HepG2 (cell line): ENCODE data around the gene CMC4. TPM values are rescaled to one million over a fixed set of nuclear protein-coding genes. Genes with fewer than 3 reads are reported as not detected.

Experiments used
- ATF7-NPFF ChIP-seq: sonication (generic); formaldehyde crosslinking; IDR thresholded peaks from 2 replicates; pipeline ENCODE4 v1.8.1; 2023; ENCODE audit warnings: mild to moderate bottlenecking, low read depth, missing genetic modification reagents, moderate library complexity
- HOXA3 ChIP-seq: sonication (generic); formaldehyde crosslinking; IDR thresholded peaks from 2 replicates; pipeline ENCODE4 v1.5.0; 2020; ENCODE audit warnings: missing genetic modification reagents
- IRX3 ChIP-seq: sonication (generic); formaldehyde crosslinking; IDR thresholded peaks from 2 replicates; pipeline ENCODE4 v1.8.1; 2023; ENCODE audit warnings: mild to moderate bottlenecking, low read depth, missing genetic modification reagents, borderline replicate concordance
- NPAS2 ChIP-seq: sonication (generic); formaldehyde crosslinking; IDR thresholded peaks from 2 replicates; pipeline ENCODE4 v1.8.0; 2022; ENCODE audit warnings: mild to moderate bottlenecking, missing genetic modification reagents, borderline replicate concordance
- PCBP2 ChIP-seq: fragments of 200-400 bp; formaldehyde crosslinking; optimal IDR thresholded peaks from 2 replicates; pipeline ENCODE3; 2018; ENCODE audit warnings: low read length, low read depth; ENCODE audit not compliant: poor library complexity, severe bottlenecking
- POGK ChIP-seq: sonication (generic); formaldehyde crosslinking; conservative IDR thresholded peaks from 2 replicates; pipeline ENCODE4 v1.8.0; 2022; ENCODE audit warnings: mild to moderate bottlenecking, moderate library complexity, missing genetic modification reagents
- SPEN ChIP-seq: sonication (generic); formaldehyde crosslinking; IDR thresholded peaks from 2 replicates; pipeline ENCODE4 v1.5.1; 2020; ENCODE audit warnings: low read depth, mild to moderate bottlenecking, missing genetic modification reagents
- TOE1 ChIP-seq: sonication (generic); formaldehyde crosslinking; IDR thresholded peaks from 2 replicates; pipeline ENCODE4 v1.4.0; 2020; ENCODE audit warnings: mild to moderate bottlenecking, missing genetic modification reagents
- ZBTB40 ChIP-seq, 2 experiments: fragments of 450-650 bp in 1 of 2; sonication (generic) in 1 of 2; formaldehyde crosslinking in 1 of 2; IDR thresholded peaks; 2 replicates each; pipeline versions ENCODE4 v1.6.1 to v1.8.0; 2016 to 2022; ENCODE audit warnings: antibody characterized with exemption in 1 of 2, mild to moderate bottlenecking in 1 of 2, missing genetic modification reagents in 1 of 2
- ZNF260 ChIP-seq: sonication (generic); formaldehyde crosslinking; IDR thresholded peaks from 2 replicates; pipeline ENCODE4 v1.4.0; 2020; ENCODE audit warnings: missing genetic modification reagents, low read depth, mild to moderate bottlenecking, borderline replicate concordance
- ZNF563 ChIP-seq: sonication (generic); formaldehyde crosslinking; IDR thresholded peaks from 2 replicates; pipeline ENCODE4 v1.8.0; 2022; ENCODE audit warnings: mild to moderate bottlenecking, moderate library complexity, missing genetic modification reagents
- ZNF83 ChIP-seq: sonication (generic); formaldehyde crosslinking; IDR thresholded peaks from 2 replicates; pipeline ENCODE4 v1.4.0; 2020; ENCODE audit warnings: missing genetic modification reagents, mild to moderate bottlenecking, borderline replicate concordance
- ZSCAN5A ChIP-seq: sonication (generic); formaldehyde crosslinking; IDR thresholded peaks from 2 replicates; pipeline ENCODE4 v1.8.0; 2022; ENCODE audit warnings: mild to moderate bottlenecking, missing genetic modification reagents, borderline replicate concordance
- polyA plus RNA-seq, 8 experiments: library from polyadenylated mRNA; depleted of rRNA in 3 of 8; stranded (reverse) in 7 of 8; unstranded in 1 of 8; fragments of >200 nt; fragmentation: Illumina TruSeq in 4 of 8; extraction: Trizol in 4 of 8; gene quantifications; 2 replicates each; pipeline versions ENCODE4 v1.2.1 to v1.2.3, GENCODE V29; 2011 to 2016; ENCODE audit warnings: low read depth in 4 of 8, missing spikeins in 1 of 8, mixed read lengths in 1 of 8; ENCODE audit not compliant: insufficient read depth in 1 of 8
- total RNA-seq, 5 experiments: library from RNA; depleted of rRNA; stranded (reverse); fragments of >200 nt; fragmentation: Illumina TruSeq; extraction: Trizol; gene quantifications; 2 replicates each; pipeline ENCODE4 v1.2.3, GENCODE V29; 2016; ENCODE audit warnings: low read depth in 1 of 5
- TF ChIP-seq, protein P1 (sequence below): IDR thresholded peaks from 2 replicates; pipeline ENCODE4 v1.6.1; 2016; ENCODE audit warnings: missing compliant biosample characterization, missing genetic modification reagents, borderline replicate concordance

CMC4 gene
- total and polyA plus RNA-seq, 2 of the 13 experiments (the other 11 are each of a cell fraction or from before 2014, with no cell fraction given): 5.6 to 11.5 TPM

- TF ChIP-seq PCBP2 (no peak), ZBTB40 (IDR thresholded peaks at IDR 0.05) (no peak), ZBTB40 (CRISPR knock-in tag; IDR thresholded peaks at IDR 0.05) (no peak), IRX3 (CRISPR knock-in tag) (no peak), ZNF260 (CRISPR knock-in tag) (no peak), POGK (CRISPR knock-in tag) (0 out of 2 replicates have a peak, but pooled peaks have one; percentile 38), TOE1 (CRISPR knock-in tag) (no peak), ZNF83 (CRISPR knock-in tag) (0 out of 2 replicates have a peak, but pooled peaks have one; percentile 18), SPEN (CRISPR knock-in tag) (peak; percentile 16; the same call in 1 of the 2 replicates), NPAS2 (no peak), ZNF563 (CRISPR knock-in tag) (no peak), ATF7-NPFF (CRISPR knock-in tag) (peak; percentile 33; the same call in 1 of the 2 replicates), ZSCAN5A (CRISPR knock-in tag) (no peak), HOXA3 (CRISPR knock-in tag) (peak; percentile 29; the same call in 1 of the 2 replicates)
- TF ChIP-seq, protein P1, sequence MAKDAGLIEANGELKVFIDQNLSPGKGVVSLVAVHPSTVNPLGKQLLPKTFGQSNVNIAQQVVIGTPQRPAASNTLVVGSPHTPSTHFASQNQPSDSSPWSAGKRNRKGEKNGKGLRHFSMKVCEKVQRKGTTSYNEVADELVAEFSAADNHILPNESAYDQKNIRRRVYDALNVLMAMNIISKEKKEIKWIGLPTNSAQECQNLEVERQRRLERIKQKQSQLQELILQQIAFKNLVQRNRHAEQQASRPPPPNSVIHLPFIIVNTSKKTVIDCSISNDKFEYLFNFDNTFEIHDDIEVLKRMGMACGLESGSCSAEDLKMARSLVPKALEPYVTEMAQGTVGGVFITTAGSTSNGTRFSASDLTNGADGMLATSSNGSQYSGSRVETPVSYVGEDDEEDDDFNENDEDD: peak; percentile 14; the same call in 1 of the 2 replicates
These were observed at the start of gene CMC4, which contains the start of the genes BRCC3 and MTCP1 (continued) for GRCh38 chrX:155070975-155071693.
